B cell (primary cell): ENCODE data around the gene KDF1.

Experiments used
- EZH2 ChIP-seq: IDR thresholded peaks from 2 replicates; pipeline ENCODE4 v1.6.1; 2012; ENCODE audit warnings: borderline replicate concordance, low read depth, mild to moderate bottlenecking, moderate library complexity, low read length; ENCODE audit not compliant: insufficient read depth, poor library complexity, severe bottlenecking
- TF ChIP-seq, protein P1 (sequence below): fragments of 200-600 bp; IDR thresholded peaks from one replicate; pipeline ENCODE4 v1.8.0; 2022; ENCODE audit warnings: antibody characterized with exemption, mild to moderate bottlenecking

DNA sequence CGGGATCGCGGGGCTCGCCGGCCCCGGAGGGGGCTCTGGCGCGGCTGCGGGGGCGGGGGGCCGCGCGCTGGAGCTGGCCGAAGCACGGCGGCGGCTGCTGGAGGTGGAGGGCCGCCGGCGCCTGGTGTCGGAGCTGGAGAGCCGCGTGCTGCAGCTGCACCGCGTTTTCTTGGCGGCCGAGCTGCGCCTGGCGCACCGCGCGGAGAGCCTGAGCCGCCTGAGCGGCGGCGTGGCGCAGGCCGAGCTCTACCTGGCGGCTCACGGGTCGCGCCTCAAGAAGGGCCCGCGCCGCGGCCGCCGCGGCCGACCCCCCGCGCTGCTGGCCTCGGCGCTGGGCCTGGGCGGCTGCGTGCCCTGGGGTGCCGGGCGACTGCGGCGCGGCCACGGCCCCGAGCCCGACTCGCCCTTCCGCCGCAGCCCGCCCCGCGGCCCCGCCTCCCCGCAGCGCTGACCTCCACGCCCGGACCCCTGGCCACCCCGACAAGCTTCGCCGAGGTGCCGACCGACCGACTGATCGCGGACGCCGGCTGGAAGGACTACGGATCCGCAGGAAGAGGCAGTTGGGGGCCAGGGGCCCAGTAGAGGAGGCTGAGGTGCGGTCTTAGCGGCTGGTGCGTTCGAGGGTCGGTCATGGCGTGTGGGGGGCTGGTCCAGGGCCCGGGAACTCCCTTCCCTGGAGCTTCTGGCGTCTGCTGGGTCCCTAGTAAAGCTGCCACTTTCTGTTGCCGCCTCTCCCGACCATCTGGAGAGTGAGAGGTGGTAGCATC lies 33.9 kb upstream of the KDF1 start:
- TF ChIP-seq, protein P1, sequence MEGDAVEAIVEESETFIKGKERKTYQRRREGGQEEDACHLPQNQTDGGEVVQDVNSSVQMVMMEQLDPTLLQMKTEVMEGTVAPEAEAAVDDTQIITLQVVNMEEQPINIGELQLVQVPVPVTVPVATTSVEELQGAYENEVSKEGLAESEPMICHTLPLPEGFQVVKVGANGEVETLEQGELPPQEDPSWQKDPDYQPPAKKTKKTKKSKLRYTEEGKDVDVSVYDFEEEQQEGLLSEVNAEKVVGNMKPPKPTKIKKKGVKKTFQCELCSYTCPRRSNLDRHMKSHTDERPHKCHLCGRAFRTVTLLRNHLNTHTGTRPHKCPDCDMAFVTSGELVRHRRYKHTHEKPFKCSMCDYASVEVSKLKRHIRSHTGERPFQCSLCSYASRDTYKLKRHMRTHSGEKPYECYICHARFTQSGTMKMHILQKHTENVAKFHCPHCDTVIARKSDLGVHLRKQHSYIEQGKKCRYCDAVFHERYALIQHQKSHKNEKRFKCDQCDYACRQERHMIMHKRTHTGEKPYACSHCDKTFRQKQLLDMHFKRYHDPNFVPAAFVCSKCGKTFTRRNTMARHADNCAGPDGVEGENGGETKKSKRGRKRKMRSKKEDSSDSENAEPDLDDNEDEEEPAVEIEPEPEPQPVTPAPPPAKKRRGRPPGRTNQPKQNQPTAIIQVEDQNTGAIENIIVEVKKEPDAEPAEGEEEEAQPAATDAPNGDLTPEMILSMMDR: no peak
- TF ChIP-seq EZH2: peak; percentile 83
